ENCODE results near the gene YPEL4.

YPEL4 gene

DNA sequence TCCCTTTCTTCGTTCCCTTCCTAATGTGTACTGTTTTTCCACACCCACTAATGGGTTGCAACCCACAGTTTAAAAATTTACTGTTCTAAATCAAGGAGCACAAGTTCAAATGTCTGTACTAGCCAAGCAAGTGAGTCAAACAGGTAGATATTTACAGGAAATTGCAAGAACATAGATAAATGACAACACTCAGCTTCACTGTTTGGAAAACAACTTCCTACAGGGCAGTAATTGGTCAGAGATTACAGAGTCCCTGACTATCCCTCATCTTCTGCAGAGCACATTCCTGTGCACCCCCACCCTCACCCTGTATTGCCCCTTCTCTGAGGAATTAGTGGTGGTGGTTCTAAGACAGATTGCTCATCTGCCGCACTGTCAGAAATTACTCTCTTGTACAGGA is 50.3 kb downstream of the YPEL4 start:
- peaks cover 10% of the 10 kb centered on the region for H3K4me1 ChIP-seq (ENCODE audit: control insufficient read depth, low read depth, low read length)
- no peak overlapping the region for H2AK5ac ChIP-seq (ENCODE audit: low read length)
- H4K5ac ChIP-seq (ENCODE audit: low read length): no peak overlapping the region
- H3K18ac ChIP-seq (ENCODE audit: low read length): no peak overlapping the region
- H3K79me2 ChIP-seq (ENCODE audit: control insufficient read depth, insufficient read depth, low read length): no peaks in the 10 kb centered on the region
- no peak overlapping the region for H3K9ac ChIP-seq (ENCODE audit: low read length)
- H3K4me3 ChIP-seq (ENCODE audit: low read length): no peak overlapping the region
- no peak overlapping the region for H3K23ac ChIP-seq (ENCODE audit: low read length)
- H3K79me1 ChIP-seq (ENCODE audit: low read length): no peaks in the 10 kb centered on the region
- DNase-seq: peak; percentile 27
- H2BK15ac ChIP-seq (replicated peaks; ENCODE audit: low read depth): no peak overlapping the region
- H3K4ac ChIP-seq (ENCODE audit: low read depth, low read length): no peak overlapping the region
- H3K27me3 ChIP-seq (ENCODE audit: insufficient read depth, low read length, poor library complexity): no peaks in the 10 kb centered on the region
- H3K27ac ChIP-seq (ENCODE audit: low read depth, low read length): no peak overlapping the region
- no CpG with 5 or more reads among the region's 2 CpGs for WGBS (ENCODE audit: extremely low coverage, insufficient coverage, low lambda C conversion rate)
- no peak overlapping the region for H2BK5ac ChIP-seq (ENCODE audit: low read length)
- H4K8ac ChIP-seq (ENCODE audit: low read depth, low read length): no peak overlapping the region
- no peak overlapping the region for H2BK120ac ChIP-seq (ENCODE audit: low read depth, low read length)
- no peak overlapping the region for H3K56ac ChIP-seq (ENCODE audit: low read length)
- no peak overlapping the region for H3K4me2 ChIP-seq (ENCODE audit: low read length)
- no peaks in the 10 kb centered on the region for H3K36me3 ChIP-seq (ENCODE audit: control insufficient read depth, insufficient read depth, low read length)

GRCh38 chr11:57598831-57599155 is 50.9 kb downstream of the YPEL4 start:
- no CpG with 5 or more reads among the region's 5 CpGs for WGBS (ENCODE audit: extremely low coverage, insufficient coverage, low lambda C conversion rate)
- Histone ChIP-seq H3K23ac (ENCODE audit: low read length) (no peak overlapping the region), H3K79me1 (ENCODE audit: low read length) (no peaks in the 10 kb centered on the region), H3K79me2 (ENCODE audit: control insufficient read depth, insufficient read depth, low read length) (no peaks in the 10 kb centered on the region), H3K9ac (ENCODE audit: low read length) (peak overlapping the region; percentile 71), H4K5ac (ENCODE audit: low read length) (no peak overlapping the region), H2BK5ac (ENCODE audit: low read length) (no peak overlapping the region), H3K18ac (ENCODE audit: low read length) (peak overlapping the region; percentile 93), H2AK5ac (ENCODE audit: low read length) (peak overlapping the region; percentile 11), H2BK15ac (replicated peaks; ENCODE audit: low read depth) (no peak overlapping the region), H3K4ac (ENCODE audit: low read depth, low read length) (peak overlapping the region; percentile 6), H3K27ac (ENCODE audit: low read depth, low read length) (no peak overlapping the region), H3K4me3 (ENCODE audit: low read length) (no peak overlapping the region), H4K8ac (ENCODE audit: low read depth, low read length) (no peak overlapping the region), H2BK120ac (ENCODE audit: low read depth, low read length) (no peak overlapping the region), H3K36me3 (ENCODE audit: control insufficient read depth, insufficient read depth, low read length) (no peaks in the 10 kb centered on the region), H3K56ac (ENCODE audit: low read length) (peak overlapping the region; percentile 3), H3K27me3 (ENCODE audit: insufficient read depth, low read length, poor library complexity) (no peaks in the 10 kb centered on the region), H3K4me1 (ENCODE audit: control insufficient read depth, low read depth, low read length) (peaks cover 10% of the 10 kb centered on the region), H3K4me2 (ENCODE audit: low read length) (peak overlapping the region; percentile 0)
- peak; percentile 8 for DNase-seq

DNA sequence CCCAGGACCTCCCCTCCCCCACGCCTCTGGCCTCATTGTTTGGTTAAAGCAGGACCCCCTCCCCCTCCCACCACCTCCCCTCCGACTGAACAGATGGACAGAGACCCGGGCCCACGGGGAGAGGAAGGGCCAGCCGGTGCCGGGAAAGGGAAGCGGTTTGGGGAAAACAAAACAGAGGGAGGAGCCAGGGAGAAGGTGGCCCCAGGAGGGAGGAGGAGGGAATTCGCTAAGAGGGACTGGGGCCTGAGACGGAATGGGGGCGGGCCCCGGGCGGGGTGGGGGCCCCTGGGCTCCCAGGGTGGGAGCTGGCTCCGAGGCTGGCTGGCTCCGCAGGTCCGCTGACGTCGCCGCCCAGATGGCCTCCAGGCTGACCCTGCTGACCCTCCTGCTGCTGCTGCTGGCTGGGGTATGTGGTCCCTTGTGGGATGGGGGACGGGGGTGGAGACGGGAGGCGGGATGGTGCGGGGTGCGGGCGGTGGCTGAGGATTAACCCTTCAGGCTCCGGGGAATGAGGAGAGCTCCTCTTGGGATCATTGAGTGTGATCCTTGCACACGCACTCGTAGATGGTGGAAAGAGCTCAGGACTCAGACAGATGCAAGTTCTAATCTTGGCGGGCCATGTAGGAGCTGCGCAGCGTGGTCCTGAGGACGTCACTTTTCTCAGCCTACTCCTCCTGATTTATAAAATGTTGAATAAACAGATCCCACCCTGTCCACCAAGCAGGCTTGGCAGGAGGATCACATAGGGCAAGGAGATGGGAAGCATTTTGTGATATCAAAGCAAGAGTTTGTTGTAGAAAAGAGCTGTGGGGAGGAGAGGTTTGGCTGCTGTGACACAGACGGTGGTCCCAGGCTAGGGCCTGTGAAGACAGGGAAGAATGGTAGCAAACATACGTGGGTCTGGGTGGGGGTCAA is 51.5 kb downstream of the YPEL4 start:
- Histone ChIP-seq H4K5ac (ENCODE audit: low read length) (no peak overlapping the region), H3K36me3 (ENCODE audit: control insufficient read depth, insufficient read depth, low read length) (no peaks in the 10 kb centered on the region), H3K27ac (ENCODE audit: low read depth, low read length) (peak overlapping the region; percentile 67), H3K4me1 (ENCODE audit: control insufficient read depth, low read depth, low read length) (peaks cover 10% of the 10 kb centered on the region), H3K79me1 (ENCODE audit: low read length) (no peaks in the 10 kb centered on the region), H2BK15ac (replicated peaks; ENCODE audit: low read depth) (no peak overlapping the region), H2BK5ac (ENCODE audit: low read length) (no peak overlapping the region), H3K23ac (ENCODE audit: low read length) (no peak overlapping the region), H3K27me3 (ENCODE audit: insufficient read depth, low read length, poor library complexity) (no peaks in the 10 kb centered on the region), H3K9ac (ENCODE audit: low read length) (peak overlapping the region; percentile 71), H3K18ac (ENCODE audit: low read length) (peak overlapping the region; percentile 93), H2BK120ac (ENCODE audit: low read depth, low read length) (peak overlapping the region; percentile 54), H3K4me2 (ENCODE audit: low read length) (peak overlapping the region; percentile 61), H3K79me2 (ENCODE audit: control insufficient read depth, insufficient read depth, low read length) (no peaks in the 10 kb centered on the region), H3K4ac (ENCODE audit: low read depth, low read length) (peak overlapping the region; percentile 76), H2AK5ac (ENCODE audit: low read length) (peak overlapping the region; percentile 11), H3K4me3 (ENCODE audit: low read length) (peak overlapping the region; percentile 30), H4K8ac (ENCODE audit: low read depth, low read length) (no peak overlapping the region), H3K56ac (ENCODE audit: low read length) (peak overlapping the region; percentile 90)
- no CpG with 5 or more reads among the region's 33 CpGs for WGBS (ENCODE audit: extremely low coverage, insufficient coverage, low lambda C conversion rate)
- DNase-seq: peak; percentile 92

DNA sequence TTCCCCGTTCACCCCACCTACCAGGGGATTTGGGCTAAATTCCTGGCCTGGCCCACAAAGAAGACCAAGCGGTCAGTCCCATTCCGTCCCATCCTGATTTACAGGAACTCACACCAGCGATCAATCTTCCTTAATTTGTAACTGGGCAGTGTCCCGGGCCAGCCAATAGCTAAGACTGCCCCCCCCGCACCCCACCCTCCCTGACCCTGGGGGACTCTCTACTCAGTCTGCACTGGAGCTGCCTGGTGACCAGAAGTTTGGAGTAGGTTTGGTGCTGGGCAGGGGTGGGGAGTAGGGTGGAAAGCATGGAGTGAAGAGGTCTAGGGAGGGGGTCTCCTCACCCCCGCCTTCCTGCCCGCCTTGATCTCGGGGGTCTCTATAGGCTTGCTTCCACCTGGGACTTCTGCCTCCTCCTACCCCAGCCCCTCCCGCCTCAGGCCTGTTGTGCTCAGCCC is 52.2 kb downstream of the YPEL4 start, which contains the start of gene SERPING1:
Gene SERPING1 (plus strand): TSS at position 225 of the 455 bp plus-strand sequence. CDS start 586 bp downstream, outside the sequence.
- Histone ChIP-seq H3K18ac (ENCODE audit: low read length) (peak within 1 kb of the TSS; percentile 93), H2BK15ac (replicated peaks; ENCODE audit: low read depth) (no peak within 1 kb of the TSS), H4K8ac (ENCODE audit: low read depth, low read length) (no peak within 1 kb of the TSS), H3K4me2 (ENCODE audit: low read length) (peak within 1 kb of the TSS; percentile 61), H3K4me3 (ENCODE audit: low read length) (peak within 1 kb of the TSS; percentile 30), H3K4ac (ENCODE audit: low read depth, low read length) (peak within 1 kb of the TSS; percentile 76), H3K4me1 (ENCODE audit: control insufficient read depth, low read depth, low read length) (peaks cover 10% of the 10 kb centered on the region), H3K56ac (ENCODE audit: low read length) (peak within 1 kb of the TSS; percentile 90), H4K5ac (ENCODE audit: low read length) (peak within 1 kb of the TSS; percentile 86), H2BK5ac (ENCODE audit: low read length) (peak within 1 kb of the TSS; percentile 62), H2BK120ac (ENCODE audit: low read depth, low read length) (peak within 1 kb of the TSS; percentile 54), H3K79me1 (ENCODE audit: low read length) (no peaks in the 10 kb centered on the region), H3K23ac (ENCODE audit: low read length) (no peak within 1 kb of the TSS), H3K79me2 (ENCODE audit: control insufficient read depth, insufficient read depth, low read length) (no peaks in the 10 kb centered on the region), H3K27ac (ENCODE audit: low read depth, low read length) (peak within 1 kb of the TSS; percentile 67), H3K27me3 (ENCODE audit: insufficient read depth, low read length, poor library complexity) (no peaks in the 10 kb centered on the region), H3K36me3 (ENCODE audit: control insufficient read depth, insufficient read depth, low read length) (no peaks in the 10 kb centered on the region), H3K9ac (ENCODE audit: low read length) (peak within 1 kb of the TSS; percentile 71), H2AK5ac (ENCODE audit: low read length) (peak within 1 kb of the TSS; percentile 60)
- no peak for DNase-seq
- WGBS (ENCODE audit: extremely low coverage, insufficient coverage, low lambda C conversion rate): no CpG with 5 or more reads among the region's 10 CpGs

DNA sequence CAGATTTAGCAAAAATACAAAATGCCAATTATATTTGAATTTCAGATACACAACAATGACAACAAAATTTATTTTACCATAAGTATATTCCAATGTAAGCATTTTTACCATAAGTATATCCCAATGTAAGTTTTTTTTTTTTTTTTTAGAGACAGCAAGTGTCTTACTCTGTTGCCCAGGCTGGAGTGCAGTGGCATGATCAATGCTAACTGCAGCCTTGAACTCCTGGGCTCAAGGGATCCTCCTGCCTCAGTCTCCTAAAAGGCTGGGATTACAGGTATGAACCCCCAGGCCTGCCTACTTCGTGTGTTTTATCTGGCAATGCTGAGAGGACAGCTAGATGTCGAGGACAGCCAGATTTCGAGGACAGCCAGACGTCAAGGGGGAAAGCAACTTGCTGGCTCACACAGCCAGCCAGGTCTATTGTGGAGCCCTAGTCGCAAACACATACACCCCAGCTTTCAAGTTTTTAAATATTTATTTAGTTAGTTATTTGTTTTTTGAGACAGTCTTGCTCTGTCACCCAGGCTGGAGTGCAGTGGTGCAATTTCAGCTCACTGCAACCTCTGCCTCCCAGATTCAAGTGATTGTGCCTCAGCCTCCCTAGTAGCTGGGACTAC is 53.3 kb downstream of the YPEL4 start:
- no peaks in the 10 kb centered on the region for H3K79me1 ChIP-seq (ENCODE audit: low read length)
- no peak overlapping the region for H2AK5ac ChIP-seq (ENCODE audit: low read length)
- no peaks in the 10 kb centered on the region for H3K79me2 ChIP-seq (ENCODE audit: control insufficient read depth, insufficient read depth, low read length)
- H3K4me2 ChIP-seq (ENCODE audit: low read length): no peak overlapping the region
- no peak overlapping the region for H3K23ac ChIP-seq (ENCODE audit: low read length)
- no peak overlapping the region for H2BK120ac ChIP-seq (ENCODE audit: low read depth, low read length)
- no peak overlapping the region for H4K8ac ChIP-seq (ENCODE audit: low read depth, low read length)
- no peaks in the 10 kb centered on the region for H3K36me3 ChIP-seq (ENCODE audit: control insufficient read depth, insufficient read depth, low read length)
- no peak overlapping the region for H2BK15ac ChIP-seq (replicated peaks; ENCODE audit: low read depth)
- H3K27me3 ChIP-seq (ENCODE audit: insufficient read depth, low read length, poor library complexity): no peaks in the 10 kb centered on the region
- no CpG with 5 or more reads among the region's 5 CpGs for WGBS (ENCODE audit: extremely low coverage, insufficient coverage, low lambda C conversion rate)
- H3K18ac ChIP-seq (ENCODE audit: low read length): no peak overlapping the region
- no peak overlapping the region for H3K56ac ChIP-seq (ENCODE audit: low read length)
- DNase-seq: no peak
- no peak overlapping the region for H3K9ac ChIP-seq (ENCODE audit: low read length)
- H3K4me3 ChIP-seq (ENCODE audit: low read length): no peak overlapping the region
- H2BK5ac ChIP-seq (ENCODE audit: low read length): no peak overlapping the region
- no peak overlapping the region for H4K5ac ChIP-seq (ENCODE audit: low read length)
- H3K4ac ChIP-seq (ENCODE audit: low read depth, low read length): no peak overlapping the region
- peaks cover 10% of the 10 kb centered on the region for H3K4me1 ChIP-seq (ENCODE audit: control insufficient read depth, low read depth, low read length)
- H3K27ac ChIP-seq (ENCODE audit: low read depth, low read length): no peak overlapping the region
